ENCODE measurements around the gene TGOLN2. TPM values are rescaled to one million over a fixed set of nuclear protein-coding genes. Genes with fewer than 3 reads are reported as not detected.
A peak's percentile ranks its signal among the peaks of the same experiment; 100 is the strongest.

The TGOLN2 gene
- total and polyA plus RNA-seq, 2 of the 13 experiments (the other 11 are each of a cell fraction or from before 2014, with no cell fraction given) = 99.6 to 155 TPM

DNA sequence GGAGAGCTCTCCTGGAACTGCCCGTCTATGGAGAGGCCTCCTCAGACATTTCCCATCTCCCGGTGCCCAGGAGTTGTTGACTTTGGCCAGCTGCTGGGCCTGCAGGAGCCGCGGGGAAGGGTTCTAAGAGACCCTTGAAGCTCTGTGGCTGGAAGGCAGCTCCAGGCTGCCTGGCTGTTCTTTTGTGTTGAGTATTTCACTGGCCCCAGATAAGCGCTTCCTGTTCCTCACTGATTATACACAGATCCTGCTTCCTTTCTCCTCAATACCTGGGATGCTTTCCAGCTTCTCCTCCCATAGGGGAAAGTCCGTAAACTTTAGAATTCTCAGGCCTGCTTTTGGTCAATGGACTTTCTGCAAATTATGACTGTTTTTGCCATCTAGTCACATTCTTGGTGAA is 57.8 kb downstream of the TGOLN2 start (continued):
- TF ChIP-seq AKNA (CRISPR knock-in tag; IDR thresholded peaks at IDR 0.05; ENCODE audit: borderline replicate concordance) (no peak), EED (CRISPR knock-in tag; IDR thresholded peaks at IDR 0.05) (no peak), YY1 (IDR thresholded peaks at IDR 0.05; ENCODE audit: insufficient read depth, insufficient replicate concordance, low read depth, low read length) (no peak), ZNF12 (CRISPR knock-in tag; IDR thresholded peaks at IDR 0.05) (no peak), ZBED4 (CRISPR knock-in tag; IDR thresholded peaks at IDR 0.05; ENCODE audit: borderline replicate concordance) (no peak), ZNF274 (CRISPR knock-in tag; IDR thresholded peaks at IDR 0.05) (no peak), GFI1 (CRISPR knock-in tag; IDR thresholded peaks at IDR 0.05; ENCODE audit: borderline replicate concordance) (no peak), NCOA2 (CRISPR knock-in tag; IDR thresholded peaks at IDR 0.05) (no peak), ZNF891 (CRISPR knock-in tag; IDR thresholded peaks at IDR 0.05) (no peak), ZNF335 (CRISPR knock-in tag; IDR thresholded peaks at IDR 0.05) (no peak), YEATS4 (CRISPR knock-in tag; IDR thresholded peaks at IDR 0.05; ENCODE audit: borderline replicate concordance) (no peak), GABPA (IDR thresholded peaks at IDR 0.05; ENCODE audit: low read depth, low read length) (no peak), GABPA (CRISPR knock-in tag; IDR thresholded peaks at IDR 0.05; ENCODE audit: low read depth) (0 out of 2 replicates have a peak, but pooled peaks have one; percentile 24), ZNF33B (CRISPR knock-in tag; IDR thresholded peaks at IDR 0.05) (no peak), KDM5A (IDR thresholded peaks at IDR 0.05; ENCODE audit: borderline replicate concordance, low read length) (no peak), TP53 (CRISPR knock-in tag; conservative IDR thresholded peaks at IDR 0.05) (no peak), ZNF317 (CRISPR knock-in tag; IDR thresholded peaks at IDR 0.05) (no peak), BRCA1 (CRISPR knock-in tag; IDR thresholded peaks at IDR 0.05) (no peak), ATM (IDR thresholded peaks at IDR 0.05; ENCODE audit: borderline replicate concordance) (no peak), MEF2D (CRISPR knock-in tag; IDR thresholded peaks at IDR 0.05) (no peak), ZKSCAN1 (IDR thresholded peaks at IDR 0.05; ENCODE audit: low read length) (no peak), MTF2 (CRISPR knock-in tag; IDR thresholded peaks at IDR 0.05; ENCODE audit: borderline replicate concordance) (no peak), FOXA1 (IDR thresholded peaks at IDR 0.05) (no peak), FOXA1 (CRISPR knock-in tag; IDR thresholded peaks at IDR 0.05) (peak; percentile 21; the same call in 1 of the 2 replicates)
- TF ChIP-seq, protein P1, sequence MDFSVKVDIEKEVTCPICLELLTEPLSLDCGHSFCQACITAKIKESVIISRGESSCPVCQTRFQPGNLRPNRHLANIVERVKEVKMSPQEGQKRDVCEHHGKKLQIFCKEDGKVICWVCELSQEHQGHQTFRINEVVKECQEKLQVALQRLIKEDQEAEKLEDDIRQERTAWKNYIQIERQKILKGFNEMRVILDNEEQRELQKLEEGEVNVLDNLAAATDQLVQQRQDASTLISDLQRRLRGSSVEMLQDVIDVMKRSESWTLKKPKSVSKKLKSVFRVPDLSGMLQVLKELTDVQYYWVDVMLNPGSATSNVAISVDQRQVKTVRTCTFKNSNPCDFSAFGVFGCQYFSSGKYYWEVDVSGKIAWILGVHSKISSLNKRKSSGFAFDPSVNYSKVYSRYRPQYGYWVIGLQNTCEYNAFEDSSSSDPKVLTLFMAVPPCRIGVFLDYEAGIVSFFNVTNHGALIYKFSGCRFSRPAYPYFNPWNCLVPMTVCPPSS (IDR thresholded peaks at IDR 0.05) = no peak

Measured in HepG2 (cell line).